Gastroesophageal sphincter (tissue), 3 donors: ENCODE results near the gene C5.

Source experiments
- CTCF ChIP-seq, 4 experiments: fragments of 200-600 bp in 2 of 4; fragments of 450-650 bp in 2 of 4; sonication (generic) in 1 of 4; IDR thresholded peaks; one replicate each; pipeline ENCODE4 v1.5.1; 2017 to 2019; ENCODE audit warnings: antibody characterized with exemption in 4 of 4, mild to moderate bottlenecking in 2 of 4, moderate library complexity in 2 of 4
- EP300 ChIP-seq: sonication (generic); formaldehyde crosslinking; IDR thresholded peaks from one replicate; pipeline ENCODE4 v1.6.1; 2017; ENCODE audit warnings: antibody characterized with exemption, mild to moderate bottlenecking
- POLR2A ChIP-seq, 2 donors: fragments of 450-650 bp; IDR thresholded peaks; one replicate each; pipeline ENCODE4 v1.6.1; 2017; ENCODE audit warnings: antibody characterized with exemption in 2 of 2, mild to moderate bottlenecking in 2 of 2, moderate library complexity in 1 of 2

- TF ChIP-seq CTCF (IDR thresholded peaks at IDR 0.05) (no peak), POLR2A (IDR thresholded peaks at IDR 0.05) (no peak), EP300 (no peak)
Measured at GRCh38 chr9:121059513-121059912, 9.4 kb upstream of the C5 start.
